Stimulated activated CD8-positive, alpha-beta memory T cell treated with anti-CD3 and anti-CD28 coated beads, Interleukin-2, amount 100 ng/mL, for 1 hour (primary cell): Measurements from ENCODE around the gene HDAC7.
"Not testable (repeated sequence)": the region's sequence is repeated elsewhere in the genome, so short reads cannot be mapped to it uniquely, and the experiment has no call there.

Experiments used
- DNase-seq, 2 donors: peaks; one replicate each; pipeline ENCODE4 v3.0.0-alpha.2; 2020; ENCODE audit warnings: low read depth in 2 of 2

Gene HDAC7

DNA sequence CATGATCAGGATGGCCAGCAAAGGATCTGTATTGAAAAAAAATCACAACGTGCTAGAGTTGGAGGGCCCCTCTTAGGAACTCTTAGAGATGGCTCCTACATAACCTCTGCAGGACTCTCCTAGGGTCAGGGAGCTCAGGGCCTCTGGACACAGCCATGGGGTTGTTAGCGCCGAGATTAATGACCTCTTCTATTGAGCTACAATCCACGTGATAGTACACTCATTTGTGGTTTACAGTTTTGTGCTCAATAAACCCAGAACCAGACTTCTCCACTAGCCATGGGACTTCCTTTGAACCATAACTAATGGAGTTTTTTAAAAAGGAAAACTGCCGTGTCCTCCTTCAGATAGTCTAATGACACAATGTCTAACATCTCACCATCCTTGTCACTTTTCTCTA lies 29.6 kb upstream of the HDAC7 start:
- DNase-seq = no peak

DNA sequence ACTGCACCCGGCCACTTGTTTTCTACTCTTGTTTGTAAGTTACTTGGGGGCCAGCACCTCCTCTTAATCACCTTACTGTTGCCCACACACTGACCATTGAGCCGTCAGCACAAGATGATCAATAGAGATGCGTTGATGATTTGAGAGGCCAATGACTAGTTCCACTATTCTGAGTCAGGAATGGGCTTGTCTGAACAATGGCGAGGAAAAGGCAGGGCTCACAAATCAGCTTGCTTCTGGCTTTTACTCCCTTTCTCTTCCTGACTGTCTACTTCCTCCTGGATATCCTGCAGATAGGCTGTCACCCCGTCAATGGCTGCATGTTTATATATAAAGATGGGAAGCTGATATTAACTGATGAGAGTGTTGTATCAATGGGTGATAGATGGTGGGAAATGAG lies 29.1 kb upstream of the HDAC7 start:
- no peak for DNase-seq

DNA sequence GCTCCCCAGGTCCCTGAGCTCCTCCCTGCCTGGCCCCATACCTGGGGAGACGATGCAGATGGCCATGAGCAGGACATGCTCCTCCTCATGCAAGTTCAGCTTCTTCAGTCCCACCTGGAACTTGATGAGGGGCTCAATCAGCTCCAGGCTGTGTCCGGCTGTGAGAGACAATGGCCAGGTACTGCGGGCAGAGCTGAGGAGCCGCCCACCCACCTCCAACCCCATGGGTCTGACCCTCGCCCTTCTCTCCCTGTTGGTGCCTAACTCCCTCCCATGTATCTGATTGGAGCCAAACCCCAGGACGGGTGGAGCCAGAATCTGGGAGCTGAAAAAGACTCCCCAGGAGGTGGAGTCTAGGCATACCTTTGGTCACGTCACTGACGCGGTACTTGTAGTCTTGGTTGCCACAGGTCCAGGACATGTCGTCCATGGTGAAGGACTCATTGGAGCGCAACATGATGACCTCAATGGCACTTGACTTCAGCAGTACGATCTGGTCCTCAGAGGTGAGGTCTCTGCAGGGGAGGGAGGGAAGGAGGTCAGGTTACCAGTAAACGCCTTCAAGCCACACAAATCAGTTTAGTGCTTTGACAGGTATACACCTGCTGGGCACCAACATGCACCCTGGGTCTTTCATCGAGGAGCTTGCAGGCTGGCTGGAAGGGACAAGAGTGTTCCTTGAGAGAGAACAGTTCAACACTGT lies 26.7 kb upstream of the HDAC7 start:
- DNase-seq = no peak

DNA sequence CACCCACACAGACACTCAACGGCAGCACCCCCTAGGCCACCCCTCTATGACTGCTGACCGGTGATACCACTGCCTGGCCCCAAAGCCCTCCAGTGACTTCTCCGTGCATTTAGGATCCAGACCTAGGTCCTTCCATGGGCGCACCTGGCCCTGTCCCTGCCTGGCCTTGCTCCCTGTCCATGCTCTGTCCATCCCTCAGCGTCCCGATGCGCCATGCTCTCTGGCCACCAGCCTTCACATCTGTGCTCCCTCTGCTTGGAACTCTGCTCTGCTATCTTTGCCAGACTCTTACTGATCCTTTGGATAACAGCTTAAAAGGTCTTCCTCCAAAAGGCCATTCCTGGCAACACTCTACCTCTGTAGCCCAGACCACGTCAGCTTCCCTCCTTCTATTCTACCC lies 25.4 kb upstream of the HDAC7 start:
- DNase-seq = no peak

DNA sequence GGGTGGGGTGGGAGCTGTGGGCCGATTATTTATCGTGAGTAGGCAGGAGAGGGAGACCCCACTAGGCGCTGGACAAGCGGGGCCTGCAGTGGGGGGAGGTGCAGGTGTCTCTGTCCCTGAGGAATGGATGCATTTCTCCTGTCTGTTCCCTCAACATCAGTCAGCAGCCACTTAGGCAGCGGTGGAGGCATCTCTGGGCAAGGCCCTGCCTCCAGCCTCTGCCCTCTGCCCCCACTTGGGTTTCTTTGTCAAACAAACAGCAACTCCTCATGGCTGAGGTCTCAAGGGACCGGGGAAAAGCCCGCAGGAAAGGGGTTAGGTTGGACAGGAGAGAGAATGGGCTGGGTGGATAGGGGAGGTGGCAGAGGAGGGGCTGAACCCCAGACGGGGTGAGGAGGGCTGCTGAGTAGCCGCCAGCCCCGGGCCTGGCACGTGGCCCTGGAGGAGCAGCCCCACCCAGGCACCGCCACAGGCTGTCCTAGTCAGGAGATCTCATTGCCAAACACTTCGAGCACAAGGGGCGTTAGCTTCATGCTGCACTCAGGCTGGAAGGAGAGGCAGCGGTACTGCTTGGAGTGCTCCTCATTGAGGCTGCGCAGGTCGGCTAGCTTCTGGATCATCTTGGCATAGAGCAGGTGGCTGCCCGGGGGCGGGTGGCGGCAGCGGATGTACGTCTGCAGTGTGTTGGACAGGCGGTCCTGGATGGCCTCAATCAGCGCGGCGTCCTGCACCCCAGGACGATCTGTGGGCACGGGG lies 24.7 kb upstream of the HDAC7 start:
- DNase-seq = no peak

DNA sequence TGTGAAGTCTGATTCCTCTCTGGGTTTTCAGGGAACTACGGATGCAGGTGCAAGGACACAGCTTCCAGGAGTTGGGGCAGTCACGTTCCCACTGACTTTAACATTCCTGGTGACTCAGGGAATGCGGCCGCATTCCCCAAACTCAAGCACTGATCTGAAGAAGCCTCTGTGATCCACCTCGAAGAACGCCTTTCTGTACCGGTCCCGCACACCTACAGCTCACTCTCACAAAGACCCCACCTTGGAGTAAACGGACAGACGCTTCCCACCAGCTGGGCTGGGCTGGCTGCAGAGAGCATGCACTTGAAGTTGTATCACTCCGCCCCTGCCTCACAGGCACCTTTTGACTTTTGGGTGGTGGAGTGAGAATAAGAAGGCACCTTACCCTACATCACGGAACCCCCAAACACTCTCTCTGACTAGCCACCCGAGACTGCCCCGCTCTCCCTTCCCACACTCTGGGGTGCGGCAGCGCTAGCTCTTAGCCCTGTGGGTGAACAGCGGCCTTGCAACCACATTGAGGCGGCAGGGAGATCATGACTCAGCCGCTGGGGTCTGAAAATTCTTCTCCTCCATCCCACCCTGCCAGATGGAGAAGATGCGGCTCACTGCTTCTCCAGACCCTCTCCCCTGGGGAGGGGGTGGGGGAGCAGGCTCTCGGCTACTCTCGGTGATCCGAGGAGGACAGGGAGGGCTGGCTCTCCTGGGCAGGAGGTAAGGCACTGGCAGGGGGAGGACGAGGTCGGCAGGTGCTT lies 23.7 kb upstream of the HDAC7 start:
- no peak for DNase-seq

DNA sequence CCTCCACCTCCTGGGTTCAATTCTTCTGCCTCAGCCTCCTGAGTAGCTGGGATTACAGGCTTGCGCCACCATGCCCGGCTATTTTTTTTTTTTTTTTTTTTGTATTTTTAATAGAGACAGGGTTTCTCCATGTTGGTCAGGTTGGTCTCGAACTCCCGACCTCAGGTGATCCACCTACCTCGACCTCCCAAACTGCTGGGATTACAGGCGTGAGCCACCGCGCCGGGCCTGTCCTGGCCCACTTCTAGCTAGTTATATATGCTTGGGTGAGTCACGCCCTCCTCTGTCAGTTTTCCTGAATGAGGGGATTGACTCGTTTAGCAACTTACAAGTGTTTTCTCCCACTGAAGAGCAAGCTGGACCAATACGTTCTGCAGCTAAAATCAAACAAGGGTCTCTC lies 22.8 kb upstream of the HDAC7 start:
- DNase-seq = not testable (repeated sequence)

DNA sequence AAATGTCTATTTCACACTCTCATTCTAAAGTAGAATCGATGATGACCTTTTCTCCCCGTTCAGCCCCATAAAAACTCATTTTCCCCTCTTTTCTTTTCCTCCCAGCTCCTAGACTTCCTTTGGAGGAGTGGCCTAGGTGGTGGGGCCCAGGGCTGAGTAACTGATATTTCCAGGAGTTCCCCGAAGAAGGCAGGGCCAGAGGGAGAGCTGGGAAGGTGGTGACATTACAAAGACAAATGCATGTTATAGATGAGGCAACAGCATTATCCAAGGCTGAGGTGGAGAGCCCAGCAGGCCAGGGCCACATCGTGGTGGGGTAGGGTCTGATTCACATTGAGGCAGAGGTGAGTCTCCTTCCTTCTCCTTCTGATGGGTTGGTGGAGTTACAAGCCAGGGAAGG lies 22.2 kb upstream of the HDAC7 start:
- no peak for DNase-seq

DNA sequence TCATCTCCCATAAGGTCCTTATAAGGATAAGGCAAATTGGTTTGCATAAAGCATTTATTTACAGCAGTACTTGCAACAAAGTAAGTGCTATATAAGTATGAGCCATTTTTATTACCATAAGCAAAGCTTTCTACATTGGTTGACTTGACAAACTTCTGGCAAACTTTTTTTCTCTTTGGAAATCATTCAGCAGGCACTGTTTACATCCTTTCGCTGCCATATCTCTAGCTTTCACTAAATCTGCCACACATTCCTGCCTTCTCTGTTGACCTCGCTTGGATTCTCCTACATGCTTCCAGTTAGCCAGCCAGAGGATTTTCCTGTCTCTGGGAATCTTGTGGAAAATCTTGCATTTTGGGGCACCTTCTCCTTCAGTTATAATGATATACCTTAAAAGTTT lies 21.8 kb upstream of the HDAC7 start:
- no peak for DNase-seq

DNA sequence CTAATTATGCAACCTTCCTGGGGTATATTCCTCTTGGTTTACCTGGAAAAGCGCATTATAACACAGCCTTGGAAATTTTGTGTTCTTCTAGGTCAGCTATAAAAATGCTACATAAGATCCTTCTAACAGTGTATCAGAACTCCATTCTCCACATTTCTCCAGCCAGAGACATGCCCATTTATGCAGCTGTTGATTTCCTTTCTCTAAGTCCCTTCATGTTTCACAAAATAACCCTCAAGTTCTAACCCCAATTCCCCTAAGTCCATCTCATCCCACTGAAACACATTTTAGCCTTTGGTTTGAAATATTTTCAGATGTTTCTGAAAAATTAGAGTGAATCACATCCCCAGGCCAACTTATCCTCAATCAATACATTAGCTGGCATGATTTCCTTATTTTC lies 20.9 kb upstream of the HDAC7 start:
- DNase-seq = no peak

DNA sequence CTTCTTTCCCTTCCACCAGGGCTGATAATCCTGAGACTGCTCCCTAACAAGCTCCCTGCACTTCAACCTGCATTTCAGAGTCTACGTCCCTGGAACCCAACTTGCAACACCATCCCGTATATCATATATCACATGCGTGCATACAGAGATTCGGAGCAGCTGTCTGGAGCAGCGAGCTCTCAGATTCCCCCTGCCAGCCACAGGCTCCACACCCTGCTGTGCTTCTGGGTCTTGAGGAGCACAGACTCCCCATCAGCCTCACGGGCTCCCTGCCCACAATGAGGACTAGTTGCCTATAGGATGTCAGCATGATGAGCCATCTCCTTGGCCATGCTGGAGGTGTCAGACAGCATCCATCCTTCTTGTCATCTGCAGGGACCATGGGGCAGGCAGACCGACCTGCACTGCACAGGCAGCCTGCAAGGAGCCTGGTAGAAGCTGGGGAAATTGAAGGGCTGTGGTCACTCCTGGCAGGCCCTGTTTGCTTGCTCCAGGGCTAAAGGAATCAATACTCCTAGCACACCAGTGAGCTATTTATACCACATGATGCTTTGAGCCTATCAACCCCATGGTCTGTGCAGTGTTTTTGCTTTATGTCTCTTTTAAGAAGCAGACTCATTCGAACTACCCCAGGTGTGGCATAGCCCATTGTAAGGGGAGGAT lies 19.6 kb upstream of the HDAC7 start:
- no peak for DNase-seq

DNA sequence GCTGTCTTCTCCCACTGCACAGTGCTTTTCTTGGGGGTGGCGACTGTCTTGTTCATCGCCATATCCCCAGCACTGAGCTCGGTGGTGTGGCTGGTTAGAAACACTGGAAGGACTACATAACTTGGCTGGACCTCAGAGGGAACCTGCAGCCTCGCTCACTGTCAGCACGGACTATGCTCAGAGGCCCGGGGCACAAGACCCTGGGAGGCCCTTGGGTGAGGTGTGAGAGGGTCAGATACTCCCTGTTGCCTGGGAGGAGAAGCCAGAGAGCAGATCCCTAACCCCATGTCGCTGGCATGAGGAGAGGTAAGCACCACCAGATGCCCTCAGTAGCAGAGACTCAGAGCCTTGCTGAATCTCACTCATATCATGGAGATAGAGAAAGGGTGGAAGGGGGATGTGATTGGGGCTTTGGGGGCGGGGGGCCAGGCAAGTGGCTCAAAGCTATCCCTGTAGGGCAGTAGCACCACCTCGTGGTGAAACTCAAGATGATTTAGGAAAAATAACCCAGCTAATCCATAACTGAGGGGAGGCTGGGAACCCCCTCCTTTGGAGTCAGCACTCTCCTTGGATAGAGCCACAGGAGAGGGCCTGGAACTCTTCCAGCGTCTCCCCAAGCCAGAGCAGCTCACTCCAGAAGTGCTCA lies 18.7 kb upstream of the HDAC7 start:
- DNase-seq = peak in 1 of 2 donors; percentile 23

DNA sequence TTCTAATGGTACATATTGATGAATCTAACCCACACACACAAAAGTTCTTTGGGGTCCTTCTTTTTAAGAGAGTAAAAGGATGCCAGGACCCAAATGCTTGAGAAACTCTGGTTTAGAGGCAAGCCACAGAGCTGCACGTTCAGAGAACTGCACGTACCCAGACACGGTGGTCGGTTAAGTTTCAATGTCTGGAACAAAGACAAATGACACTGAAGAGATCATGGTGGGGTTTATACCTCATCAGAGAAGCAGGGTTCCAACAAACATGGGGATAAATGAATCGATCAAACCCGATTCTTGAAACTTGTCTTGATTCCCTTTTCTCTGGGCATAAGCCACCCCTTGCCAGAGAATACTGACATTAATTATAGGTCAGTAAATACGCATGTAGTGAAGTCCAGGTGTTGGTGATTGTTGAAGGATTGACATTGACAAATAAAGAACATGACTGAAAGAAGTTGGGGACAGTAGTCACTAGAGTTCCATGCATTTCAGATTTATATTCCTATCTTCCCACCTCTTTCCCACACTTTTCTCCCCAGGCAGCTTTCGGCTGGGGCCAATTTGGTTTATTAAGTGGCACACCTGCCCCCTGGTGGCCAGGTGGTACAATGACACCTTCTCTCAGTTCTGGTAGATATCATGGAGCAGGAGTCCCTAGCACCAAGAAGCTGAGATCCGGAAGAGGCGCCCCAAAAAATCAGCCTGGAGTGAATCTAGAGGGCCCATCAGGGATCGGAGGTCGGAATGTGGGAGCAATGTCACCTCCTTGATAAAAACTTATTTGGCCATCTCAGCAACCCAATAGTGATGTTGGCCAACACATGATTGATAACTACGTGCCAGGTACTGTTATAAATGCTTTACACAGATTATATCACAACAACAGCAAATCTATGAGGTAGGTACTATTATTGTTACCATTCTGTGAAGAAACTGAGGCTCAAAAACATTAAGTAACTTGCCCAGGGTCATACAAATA lies 17.8 kb upstream of the HDAC7 start:
- DNase-seq = peak; percentile 48 to 50

DNA sequence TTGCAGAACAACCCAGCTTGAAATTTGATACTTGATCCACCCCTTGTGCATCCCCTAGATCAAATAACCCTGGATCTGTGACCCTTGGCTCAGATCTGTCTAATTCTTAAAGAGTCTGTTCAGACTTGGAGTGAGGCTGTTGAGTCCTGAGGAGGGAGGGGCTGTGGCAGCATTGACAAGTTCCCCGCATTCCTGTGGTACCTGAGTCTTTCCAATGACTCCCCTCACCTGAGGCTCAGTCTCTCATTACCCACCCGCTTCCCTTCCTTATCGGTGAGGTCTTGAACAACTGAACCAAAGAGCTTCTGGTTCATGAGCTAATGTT lies 16.1 kb upstream of the HDAC7 start:
- DNase-seq = no peak

DNA sequence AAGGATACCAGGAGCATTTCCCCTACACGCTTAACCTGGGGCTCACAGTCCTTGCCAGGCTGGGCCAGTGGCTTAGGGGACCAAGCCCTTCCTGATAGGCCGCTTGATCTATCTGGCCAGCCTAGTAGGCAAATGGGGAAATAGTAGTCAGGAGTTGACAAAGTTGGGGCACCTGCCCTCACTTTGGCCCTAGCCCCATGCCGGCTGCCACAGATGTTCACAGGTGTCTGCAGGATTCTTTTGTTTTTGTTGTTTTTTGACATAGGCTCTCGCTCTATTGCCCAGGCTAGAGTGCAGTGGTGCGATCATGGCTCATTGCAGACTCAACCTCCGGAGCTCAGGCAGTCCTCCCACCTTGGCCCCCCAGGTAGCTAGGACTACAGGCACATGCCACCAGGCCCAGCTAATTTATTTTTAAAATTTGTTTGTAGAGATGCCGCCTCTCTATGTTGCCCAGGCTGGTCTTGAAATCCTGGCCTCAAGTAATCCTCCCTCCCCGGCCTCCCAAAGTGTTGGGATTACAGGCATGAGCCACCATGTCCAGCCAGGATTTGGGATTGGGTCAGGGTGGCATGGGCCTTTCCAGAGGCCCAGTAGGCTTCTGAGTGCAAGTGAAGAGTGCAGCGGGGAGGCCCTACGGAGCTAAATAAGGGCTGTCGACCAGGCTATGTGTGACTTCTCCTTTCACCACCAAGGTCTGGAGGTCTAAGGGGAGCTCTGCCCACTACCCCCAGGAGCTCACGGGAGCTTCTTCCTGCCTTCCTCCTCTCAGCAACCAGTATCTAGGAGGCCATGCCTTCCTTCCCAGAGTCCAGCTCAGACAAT lies 15.5 kb upstream of the HDAC7 start:
- DNase-seq = no peak

DNA sequence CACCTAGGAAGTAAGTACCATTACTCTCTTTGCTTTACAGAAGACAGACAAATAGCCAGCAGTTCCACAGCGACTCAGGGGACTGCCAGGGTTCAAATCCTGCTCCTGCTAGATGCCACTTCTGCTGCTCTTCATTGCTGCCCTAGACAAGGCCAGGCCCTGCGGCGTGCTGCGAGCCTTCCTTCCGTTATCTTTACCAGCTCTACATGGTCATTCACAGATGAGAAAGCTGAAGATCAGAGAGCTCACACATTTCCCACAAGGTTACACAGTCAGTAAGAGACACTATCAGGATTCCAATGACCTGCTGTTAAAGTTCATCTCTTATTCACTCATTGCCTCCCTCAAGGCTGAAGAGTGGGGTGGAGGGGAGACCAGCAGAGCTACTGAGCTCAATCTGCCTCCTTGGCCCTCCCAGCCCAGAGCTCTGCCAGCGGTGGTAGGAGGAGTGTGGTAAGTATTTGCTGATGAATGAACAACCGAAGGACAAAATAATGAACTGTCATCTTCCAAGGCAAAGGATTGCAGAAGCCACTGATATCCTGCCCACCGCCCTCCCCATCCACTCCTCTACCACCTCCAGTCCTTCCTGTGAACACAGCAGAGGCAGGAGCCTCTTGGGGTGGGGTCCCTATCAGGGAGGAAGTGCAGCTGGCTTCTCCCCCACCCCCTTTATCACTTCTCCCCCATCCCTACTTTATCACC lies 14.6 kb upstream of the HDAC7 start:
- no peak for DNase-seq

DNA sequence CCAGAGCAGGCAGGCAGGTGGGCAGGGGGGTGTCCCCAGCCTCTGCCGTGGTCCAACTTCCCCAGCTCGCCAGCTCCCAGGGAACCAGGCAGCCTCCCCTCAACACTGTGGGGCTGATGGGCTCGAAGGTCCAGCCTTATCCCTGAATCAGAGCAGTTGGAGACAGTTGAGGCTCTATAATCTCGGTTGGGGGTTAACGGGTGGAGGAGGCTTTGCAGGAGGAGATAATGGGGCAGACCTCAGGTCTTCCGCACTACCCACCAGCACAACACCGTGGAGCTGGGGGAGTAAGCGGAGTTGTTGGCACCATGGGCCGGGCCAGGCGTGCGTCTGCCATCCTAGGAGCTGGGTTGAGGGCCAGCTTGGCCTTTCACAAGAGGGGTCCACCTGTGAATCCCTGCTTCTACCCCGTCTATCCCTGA lies 13.9 kb upstream of the HDAC7 start:
- DNase-seq = no peak

DNA sequence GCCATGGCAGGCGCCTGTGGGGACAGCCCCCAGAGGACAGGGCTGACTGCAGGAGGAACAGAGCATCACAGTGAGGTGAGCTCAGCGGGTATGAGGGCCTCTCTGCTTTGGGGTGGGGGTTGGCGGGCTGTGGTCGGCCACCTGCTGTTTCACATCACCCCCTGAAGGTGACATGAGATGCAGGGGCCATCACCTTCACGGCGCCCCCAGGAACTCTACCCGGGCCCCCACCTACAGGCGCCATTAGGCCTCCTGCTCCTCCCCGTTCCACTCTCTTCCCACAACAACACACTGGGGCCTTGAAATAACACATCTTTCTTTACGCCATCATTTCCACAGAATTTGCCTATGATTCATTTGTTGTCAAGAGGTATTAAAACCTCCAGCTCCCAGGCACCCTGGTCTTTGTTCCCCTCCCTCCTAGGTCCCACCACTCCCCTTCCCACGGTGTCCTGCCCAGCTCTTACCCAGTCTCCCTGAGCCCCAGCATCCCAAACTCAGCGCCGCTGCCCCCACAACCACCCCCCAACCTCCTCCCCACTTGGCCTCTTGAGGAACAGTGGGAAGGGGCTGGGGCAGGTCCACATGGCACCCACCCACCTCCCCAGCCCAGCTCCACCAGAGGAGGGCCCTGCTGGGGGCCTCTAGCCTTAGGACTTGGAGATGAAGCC lies 12.7 kb upstream of the HDAC7 start:
- no peak for DNase-seq

DNA sequence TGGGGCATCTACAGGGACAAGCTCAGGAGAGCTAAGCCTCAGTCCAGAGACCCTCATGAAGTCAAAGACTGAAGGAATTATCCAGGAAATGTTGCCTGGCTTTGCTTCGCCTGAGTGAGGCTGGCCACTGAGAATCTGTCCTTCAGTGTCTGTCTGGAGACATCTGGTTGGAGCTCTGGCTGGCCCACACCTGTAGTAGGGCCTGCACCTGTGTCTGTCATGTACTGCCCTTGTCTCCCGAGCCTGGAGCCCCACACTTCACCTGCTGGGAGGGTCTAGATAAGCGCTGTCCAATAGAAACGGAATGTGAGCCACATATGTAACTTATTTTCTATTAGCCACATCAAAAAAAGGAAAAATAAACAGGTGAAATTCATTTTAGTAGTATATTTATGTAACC lies 9.9 kb upstream of the HDAC7 start:
- DNase-seq = no peak
